Ishikawa (cell line): ENCODE data around the gene MAP4K5.

Source experiments
- CEBPB ChIP-seq: IDR thresholded peaks from 2 replicates; pipeline ENCODE4 v1.6.1; 2012
- CREB1 ChIP-seq: IDR thresholded peaks from 2 replicates; pipeline ENCODE4 v1.6.1; 2012; ENCODE audit warnings: low read depth
- EGR1 ChIP-seq: IDR thresholded peaks from 2 replicates; pipeline ENCODE4 v1.6.1; 2012
- EP300 ChIP-seq: IDR thresholded peaks from 2 replicates; pipeline ENCODE4 v1.6.1; 2012; ENCODE audit warnings: borderline replicate concordance
- FOXM1 ChIP-seq: IDR thresholded peaks from 2 replicates; pipeline ENCODE4 v1.6.1; 2012; ENCODE audit warnings: low read depth, borderline replicate concordance
- MAX ChIP-seq: IDR thresholded peaks from 2 replicates; pipeline ENCODE4 v1.6.1; 2012
- NFIC ChIP-seq: IDR thresholded peaks from 2 replicates; pipeline ENCODE4 v1.6.1; 2012
- RAD21 ChIP-seq: IDR thresholded peaks from 2 replicates; pipeline ENCODE4 v1.6.1; 2012; ENCODE audit warnings: low read depth
- REST ChIP-seq: IDR thresholded peaks from 2 replicates; pipeline ENCODE4 v1.6.1; 2012; ENCODE audit warnings: low read depth, mild to moderate bottlenecking
- TAF1 ChIP-seq: IDR thresholded peaks from 2 replicates; pipeline ENCODE4 v1.6.1; 2012; ENCODE audit warnings: low read depth, mild to moderate bottlenecking
- TCF12 ChIP-seq: IDR thresholded peaks from 2 replicates; pipeline ENCODE4 v1.6.1; 2012; ENCODE audit warnings: low read depth
- TEAD4 ChIP-seq: IDR thresholded peaks from 2 replicates; pipeline ENCODE4 v1.6.1; 2012
- USF1 ChIP-seq: IDR thresholded peaks from 2 replicates; pipeline ENCODE4 v1.6.1; 2012
- YY1 ChIP-seq: IDR thresholded peaks from 2 replicates; pipeline ENCODE4 v1.6.1; 2012; ENCODE audit warnings: low read depth
- ZBTB7A ChIP-seq: IDR thresholded peaks from 2 replicates; pipeline ENCODE4 v1.6.1; 2012; ENCODE audit warnings: low read depth

The MAP4K5 gene

GRCh38 chr14:50469982-50470381, 62.4 kb downstream of the MAP4K5 start:
- no peak for TF ChIP-seq EP300
- TF ChIP-seq USF1 = no peak
- TF ChIP-seq MAX = no peak
- no peak for TF ChIP-seq TEAD4
- TF ChIP-seq RAD21 = no peak
- TF ChIP-seq CEBPB = no peak
- TF ChIP-seq NFIC = no peak
- no peak for TF ChIP-seq EGR1
- no peak for TF ChIP-seq YY1
- no peak for TF ChIP-seq ZBTB7A
- TF ChIP-seq TAF1 = no peak
- no peak for TF ChIP-seq CREB1
- no peak for TF ChIP-seq REST
- no peak for TF ChIP-seq TCF12
- no peak for TF ChIP-seq FOXM1

GRCh38 chr14:50462111-50462510, 70.3 kb downstream of the MAP4K5 start:
- TF ChIP-seq RAD21 (no peak), EGR1 (no peak), USF1 (no peak), TEAD4 (no peak), NFIC (no peak), ZBTB7A (no peak), CREB1 (no peak), MAX (no peak), TAF1 (no peak)

GRCh38 chr14:50453869-50454268, 78.5 kb downstream of the MAP4K5 start:
- no peak for TF ChIP-seq TCF12
- no peak for TF ChIP-seq REST
- TF ChIP-seq FOXM1 = no peak

- TF ChIP-seq EGR1 (no peak), MAX (no peak), FOXM1 (no peak), REST (no peak), TEAD4 (no peak), EP300 (no peak), ZBTB7A (no peak), RAD21 (no peak), YY1 (no peak), CREB1 (no peak), USF1 (no peak), NFIC (no peak), CEBPB (no peak), TCF12 (no peak)
Measured at GRCh38 chr14:50452979-50453705, 79.2 kb downstream of the MAP4K5 start.
